IPS-20b (cell line): ENCODE data around the gene ADPRHL1.

ENCODE experiments used
- H3K27ac ChIP-seq: one replicate; pipeline ENCODE4 v1.5.1; 2013; ENCODE audit warnings: low read length
- H3K27me3 ChIP-seq: 2 replicates; pipeline ENCODE4 v1.6.1; 2013; ENCODE audit warnings: mild to moderate bottlenecking, low read length, inconsistent platforms; ENCODE audit not compliant: insufficient read depth
- H3K36me3 ChIP-seq: 2 replicates; pipeline ENCODE4 v1.6.1; 2013; ENCODE audit warnings: low read depth, mild to moderate bottlenecking, inconsistent platforms, low read length, moderate library complexity; ENCODE audit not compliant: insufficient read depth
- H3K4me1 ChIP-seq: 2 replicates; pipeline ENCODE4 v1.6.1; 2013; ENCODE audit warnings: mild to moderate bottlenecking, control low read depth, inconsistent platforms, low read length, moderate library complexity; ENCODE audit not compliant: insufficient read depth
- H3K4me3 ChIP-seq: 2 replicates; pipeline ENCODE4 v1.5.1; 2013; ENCODE audit warnings: mild to moderate bottlenecking, low read length, inconsistent platforms
- H3K9ac ChIP-seq: 2 replicates; pipeline ENCODE4 v1.6.1; 2013; ENCODE audit warnings: low read depth, mild to moderate bottlenecking, inconsistent platforms, low read length, moderate library complexity
- H3K9me3 ChIP-seq: 2 replicates; pipeline ENCODE4 v1.6.1; 2013; ENCODE audit warnings: mild to moderate bottlenecking, low read depth, low read length, inconsistent platforms; ENCODE audit not compliant: insufficient read depth

Gene ADPRHL1

DNA sequence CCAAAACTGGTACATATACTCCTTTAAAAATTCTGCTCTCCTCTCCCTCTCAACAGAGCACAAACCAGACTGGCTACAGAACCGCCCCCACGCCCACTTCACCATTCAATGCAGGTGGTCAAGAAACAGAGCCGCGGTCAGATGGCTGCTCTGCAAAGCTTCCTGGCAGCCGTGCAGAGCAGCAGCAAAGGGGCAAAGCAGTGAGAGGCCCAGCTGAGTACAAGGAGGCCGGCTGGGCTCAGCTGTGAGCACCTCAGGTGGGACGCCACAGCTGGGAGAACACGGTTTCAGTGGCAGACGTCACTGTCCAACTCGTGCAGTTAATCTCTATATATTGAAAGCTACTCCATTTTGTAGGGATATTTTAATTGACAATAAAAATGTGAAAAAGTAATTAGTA lies 97.7 kb downstream of the ADPRHL1 start:
- H3K36me3 ChIP-seq: peaks cover 62% of the 10 kb centered on the region
- H3K9ac ChIP-seq: no peak overlapping the region
- H3K4me1 ChIP-seq: 0 out of 2 replicates have a peak, but pooled peaks cover 2% of the 10 kb centered on the region
- H3K9me3 ChIP-seq: no peaks in the 10 kb centered on the region
- H3K4me3 ChIP-seq: no peak overlapping the region
- no peak overlapping the region for H3K27ac ChIP-seq
- no peaks in the 10 kb centered on the region for H3K27me3 ChIP-seq

DNA sequence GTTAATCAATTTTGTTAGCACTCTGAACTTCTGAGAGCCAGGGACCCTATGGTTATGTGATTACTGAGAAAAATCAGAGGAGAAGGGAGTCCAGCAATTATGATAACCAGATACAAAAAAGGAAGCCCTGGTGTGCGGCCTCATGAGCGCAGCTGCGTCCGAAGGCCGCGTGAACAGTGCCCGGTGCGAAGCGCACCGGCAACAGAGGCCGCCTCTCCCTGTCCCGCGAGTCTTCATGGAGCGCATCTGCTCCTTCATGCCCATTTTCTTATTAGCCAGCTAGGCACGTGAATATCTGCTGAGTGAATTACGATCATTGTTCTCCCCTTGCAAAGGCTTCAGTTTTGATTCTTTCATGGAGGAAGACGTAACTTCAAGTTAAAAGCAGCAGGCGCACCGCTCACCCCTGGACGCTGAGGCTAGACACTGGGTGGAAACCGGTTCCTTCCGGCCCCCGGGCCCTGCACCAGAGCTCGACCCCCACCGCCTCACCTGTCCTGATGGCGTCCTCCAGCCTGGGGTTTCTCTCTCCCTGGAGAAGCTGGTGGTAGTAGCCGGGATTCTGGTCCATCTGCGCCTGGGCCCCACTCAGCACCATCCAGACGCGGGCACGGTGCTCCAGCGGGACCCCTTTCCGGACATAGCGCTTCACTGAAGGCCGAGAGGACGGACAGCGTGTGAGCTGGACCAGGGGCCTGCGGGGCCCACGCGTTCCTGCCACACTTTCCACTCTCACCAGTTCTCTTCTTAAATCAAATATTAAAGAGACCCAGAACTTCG lies 98.3 kb downstream of the ADPRHL1 start:
- Histone ChIP-seq H3K4me3 (no peak overlapping the region), H3K9ac (no peak overlapping the region), H3K9me3 (no peaks in the 10 kb centered on the region), H3K4me1 (no peaks in the 10 kb centered on the region), H3K27me3 (no peaks in the 10 kb centered on the region), H3K27ac (no peak overlapping the region), H3K36me3 (peaks cover 62% of the 10 kb centered on the region)

DNA sequence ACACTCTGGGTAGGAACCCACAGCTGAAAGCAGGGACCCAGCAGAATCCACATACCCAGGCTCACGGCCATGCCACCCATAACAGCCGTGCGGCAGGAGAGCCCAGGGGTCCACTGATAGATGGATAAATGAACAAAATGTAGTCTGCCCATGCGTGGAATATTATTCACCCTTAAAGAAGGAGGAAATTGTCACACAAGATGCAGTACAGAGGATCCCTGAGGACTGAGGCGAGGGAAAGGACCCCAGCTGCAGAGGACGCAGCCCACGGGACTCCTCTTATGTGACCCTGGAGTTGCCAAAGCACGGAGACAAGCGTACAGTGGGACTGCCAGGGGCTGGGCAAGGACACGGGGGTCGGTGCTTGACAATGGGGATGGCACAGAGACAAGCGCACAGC lies 100.0 kb downstream of the ADPRHL1 start:
- H3K4me3 ChIP-seq: no peak overlapping the region
- no peak overlapping the region for H3K9ac ChIP-seq
- no peaks in the 10 kb centered on the region for H3K9me3 ChIP-seq
- no peaks in the 10 kb centered on the region for H3K4me1 ChIP-seq
- H3K27me3 ChIP-seq: no peaks in the 10 kb centered on the region
- no peak overlapping the region for H3K27ac ChIP-seq
- peaks cover 62% of the 10 kb centered on the region for H3K36me3 ChIP-seq

DNA sequence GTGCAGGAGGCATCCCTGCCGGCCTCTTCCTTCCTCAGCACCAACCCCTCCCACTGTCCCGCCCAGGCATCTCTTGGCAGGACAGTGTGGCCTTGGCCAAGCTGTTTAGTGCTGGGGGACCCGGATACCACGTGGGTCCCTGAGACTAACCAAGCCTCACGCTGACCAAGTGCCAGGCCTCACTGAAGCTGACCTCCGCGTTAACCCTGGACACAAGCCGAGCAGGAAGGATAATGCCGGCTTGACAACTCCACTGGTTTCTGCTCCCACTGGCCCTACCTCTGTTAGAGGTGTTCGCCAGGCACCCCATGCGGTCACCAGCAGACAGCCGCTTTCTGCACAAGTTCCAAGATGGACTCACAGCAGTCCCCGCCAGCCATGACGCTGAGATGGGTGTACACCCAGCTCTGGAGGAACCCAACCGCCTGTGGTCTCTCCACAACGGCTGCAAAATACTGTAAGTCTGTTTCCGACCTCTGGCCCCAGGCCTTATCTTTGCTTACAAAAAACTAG lies 101.7 kb downstream of the ADPRHL1 start:
- no peaks in the 10 kb centered on the region for H3K4me1 ChIP-seq
- no peaks in the 10 kb centered on the region for H3K27me3 ChIP-seq
- peaks cover 6% of the 10 kb centered on the region; the same call in 1 of the 2 replicates for H3K9me3 ChIP-seq
- H3K4me3 ChIP-seq: no peak overlapping the region
- H3K27ac ChIP-seq: no peak overlapping the region
- H3K36me3 ChIP-seq: peaks cover 67% of the 10 kb centered on the region
- no peak overlapping the region for H3K9ac ChIP-seq

DNA sequence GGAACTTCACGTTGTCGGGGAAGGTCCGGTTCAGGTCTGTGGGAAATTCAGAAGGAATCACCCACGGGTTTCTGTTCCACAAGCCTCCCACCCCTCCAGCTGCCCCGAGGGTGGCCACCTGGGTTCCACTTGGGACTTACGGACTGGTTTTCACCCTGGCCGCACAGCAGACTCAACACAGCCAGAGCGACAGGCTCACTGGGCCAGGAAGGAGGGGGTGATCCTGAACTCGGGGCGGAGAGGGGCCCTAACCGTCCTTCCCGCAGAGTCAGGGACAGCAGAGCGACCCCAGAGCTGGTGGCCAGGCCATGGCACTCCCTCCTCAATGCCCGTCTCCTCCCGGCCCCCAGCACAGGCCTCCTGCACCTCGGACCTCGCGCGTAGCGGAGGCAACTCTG lies 102.4 kb downstream of the ADPRHL1 start:
- Histone ChIP-seq H3K9me3 (peaks cover 6% of the 10 kb centered on the region; the same call in 1 of the 2 replicates), H3K27me3 (no peaks in the 10 kb centered on the region), H3K4me3 (no peak overlapping the region), H3K27ac (no peak overlapping the region), H3K9ac (no peak overlapping the region), H3K4me1 (no peaks in the 10 kb centered on the region), H3K36me3 (peaks cover 67% of the 10 kb centered on the region)

DNA sequence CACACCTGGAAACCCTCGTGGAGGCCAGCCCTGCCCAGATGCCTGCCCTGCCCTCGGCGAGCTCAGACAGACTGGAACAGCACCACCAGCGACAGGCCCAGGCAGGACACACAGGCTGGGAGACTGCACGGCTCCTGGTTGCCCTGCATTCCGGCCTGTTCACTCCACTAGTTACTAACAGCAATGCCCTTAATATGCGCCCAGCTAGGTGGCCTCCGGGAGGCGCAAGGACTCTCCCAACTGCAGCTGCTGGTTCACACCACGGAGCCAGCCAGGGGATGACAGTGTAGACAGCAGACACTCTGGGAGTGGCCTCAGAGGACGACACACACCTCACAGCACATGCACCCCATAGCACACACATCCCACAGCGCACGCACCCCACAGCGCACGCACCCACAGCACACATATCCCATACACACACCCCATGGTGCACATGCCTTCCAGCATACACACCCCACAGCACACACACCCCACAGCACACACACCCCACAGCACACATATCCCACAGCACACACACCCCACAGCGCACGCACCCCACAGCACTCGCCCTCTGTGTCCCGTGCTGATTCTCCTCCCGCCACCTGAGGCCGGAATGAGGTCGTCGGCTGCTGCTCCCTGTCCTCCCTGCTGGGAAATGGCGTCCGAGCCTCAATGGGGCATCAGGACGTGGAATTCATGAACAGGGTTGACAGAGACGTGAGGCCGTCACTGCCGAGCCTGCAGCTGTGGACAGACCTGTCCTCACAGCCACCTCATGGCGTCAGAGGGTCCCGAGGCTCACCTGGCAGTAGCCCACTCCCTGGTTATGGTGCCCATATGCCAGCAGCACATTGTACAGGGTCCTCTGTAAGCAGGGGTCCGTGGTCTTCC lies 103.0 kb downstream of the ADPRHL1 start:
- peaks cover 66% of the 10 kb centered on the region for H3K36me3 ChIP-seq
- no peaks in the 10 kb centered on the region for H3K27me3 ChIP-seq
- H3K9ac ChIP-seq: no peak overlapping the region
- H3K9me3 ChIP-seq: peaks cover 6% of the 10 kb centered on the region; the same call in 1 of the 2 replicates
- no peak overlapping the region for H3K27ac ChIP-seq
- no peak overlapping the region for H3K4me3 ChIP-seq
- H3K4me1 ChIP-seq: no peaks in the 10 kb centered on the region
